HG03139 (cell line): ENCODE data around the gene TCF7L2.

Experiments used
- ATAC-seq: cut with Tn5 transposase; IDR thresholded peaks from one replicate; pipeline ENCODE4 v1.9.1; 2021; ENCODE audit not compliant: unreplicated experiment

TCF7L2 gene

DNA sequence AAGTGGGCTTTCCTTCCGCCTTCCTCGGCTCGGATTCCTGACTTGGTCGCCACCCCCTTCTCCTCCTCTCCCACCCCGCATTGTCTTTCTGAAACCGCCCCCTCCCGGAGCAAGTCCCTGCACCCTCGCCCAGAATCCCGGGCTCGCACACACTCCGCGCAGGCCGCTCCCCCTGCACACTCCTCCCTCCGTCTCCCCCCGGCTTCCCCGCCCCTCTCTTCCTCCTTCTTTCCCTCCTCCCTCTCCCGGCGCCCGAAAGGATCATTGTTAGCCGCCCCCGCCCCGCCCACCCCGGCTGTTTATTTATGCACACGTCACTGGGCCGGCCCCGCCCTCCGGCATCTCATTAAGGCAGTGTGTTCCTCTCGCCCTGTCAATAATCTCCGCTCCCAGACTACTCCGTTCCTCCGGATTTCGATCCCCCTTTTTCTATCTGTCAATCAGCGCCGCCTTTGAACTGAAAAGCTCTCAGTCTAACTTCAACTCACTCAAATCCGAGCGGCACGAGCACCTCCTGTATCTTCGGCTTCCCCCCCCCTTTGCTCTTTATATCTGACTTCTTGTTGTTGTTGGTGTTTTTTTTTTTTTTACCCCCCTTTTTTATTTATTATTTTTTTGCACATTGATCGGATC lies at the start of gene TCF7L2:
TCF7L2 (plus strand) TSS at position 373 of the 633 bp plus-strand sequence. CDS start 510 bp downstream, outside the sequence.
- no peak for ATAC-seq

DNA sequence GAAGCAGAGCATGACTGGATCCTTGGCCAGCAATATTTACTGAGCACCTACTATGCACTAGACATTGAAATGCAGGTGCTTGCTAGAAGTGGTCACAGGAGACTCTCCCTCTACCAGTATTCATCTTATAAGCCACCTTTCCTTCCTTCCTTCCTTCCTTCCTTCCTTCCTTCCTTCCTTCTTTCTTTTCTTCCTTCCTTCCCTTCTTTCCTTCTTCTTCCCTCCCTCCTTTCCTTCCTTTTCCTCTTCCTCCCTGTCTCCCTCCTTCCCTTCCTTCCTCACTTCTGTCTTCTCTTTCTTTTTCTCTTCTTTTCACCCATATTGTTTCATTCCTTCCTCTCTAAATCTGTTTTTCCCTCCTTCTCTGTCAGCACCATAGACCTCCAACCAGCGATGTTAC lies 47.3 kb upstream of the TCF7L2 start:
- no peak for ATAC-seq

DNA sequence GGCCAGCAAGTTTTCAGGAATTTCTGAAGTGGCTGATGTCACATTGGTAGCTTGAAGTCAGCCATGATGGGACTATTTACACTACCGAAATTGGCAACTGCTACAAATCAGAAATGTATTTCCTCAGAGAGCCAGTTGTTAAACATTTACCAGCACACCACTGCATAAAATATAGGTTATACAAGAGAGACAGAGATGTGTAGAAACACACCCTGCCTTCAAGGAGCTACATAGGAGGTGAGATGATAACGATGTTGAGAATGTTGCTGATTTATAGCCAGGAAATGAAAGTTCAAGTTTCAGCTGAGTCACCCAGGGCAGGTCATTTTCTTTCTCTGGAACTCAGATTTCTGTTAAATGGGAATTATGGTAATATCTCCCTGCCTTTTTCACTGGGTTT lies 46.0 kb upstream of the TCF7L2 start:
- ATAC-seq, result no peak

DNA sequence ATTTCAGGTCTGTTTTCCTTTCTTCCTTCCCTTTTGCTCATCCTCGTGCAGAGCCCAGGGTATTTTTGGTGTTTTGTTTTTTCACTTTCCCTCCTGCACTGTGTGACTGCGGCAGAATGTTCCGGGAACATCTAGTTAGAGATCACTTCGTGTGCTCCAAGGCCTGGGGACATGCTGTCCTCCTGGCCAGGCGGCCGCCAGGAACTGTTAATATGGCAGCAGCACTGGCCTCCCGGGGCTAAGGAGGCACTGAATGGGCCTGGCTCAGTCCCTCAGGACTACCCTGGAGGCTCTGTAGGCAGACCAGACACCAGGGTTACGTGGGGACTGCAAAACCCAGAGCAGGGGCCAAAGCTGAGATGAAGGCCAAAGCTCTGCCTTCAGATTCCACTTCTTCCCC lies 43.1 kb upstream of the TCF7L2 start:
- no peak for ATAC-seq

DNA sequence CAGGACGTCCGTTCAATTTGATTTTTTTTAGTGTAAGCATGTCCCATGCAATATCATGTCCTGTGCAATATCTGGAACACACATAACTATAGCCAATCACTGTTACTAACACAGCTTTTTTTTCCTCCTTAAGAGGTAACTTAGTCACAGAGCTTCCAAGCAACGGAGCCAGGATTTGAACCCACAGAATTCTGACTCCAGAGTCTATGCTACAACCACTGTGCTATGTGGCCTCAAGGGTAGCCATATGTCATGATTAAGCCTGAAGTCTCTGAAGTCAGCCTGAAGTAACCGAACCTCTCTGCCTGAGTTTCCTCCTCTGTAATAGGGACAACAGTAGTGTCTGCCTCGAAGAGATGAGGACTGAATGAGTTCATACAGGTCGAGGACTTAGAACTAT lies 42.2 kb upstream of the TCF7L2 start:
- ATAC-seq, result no peak

DNA sequence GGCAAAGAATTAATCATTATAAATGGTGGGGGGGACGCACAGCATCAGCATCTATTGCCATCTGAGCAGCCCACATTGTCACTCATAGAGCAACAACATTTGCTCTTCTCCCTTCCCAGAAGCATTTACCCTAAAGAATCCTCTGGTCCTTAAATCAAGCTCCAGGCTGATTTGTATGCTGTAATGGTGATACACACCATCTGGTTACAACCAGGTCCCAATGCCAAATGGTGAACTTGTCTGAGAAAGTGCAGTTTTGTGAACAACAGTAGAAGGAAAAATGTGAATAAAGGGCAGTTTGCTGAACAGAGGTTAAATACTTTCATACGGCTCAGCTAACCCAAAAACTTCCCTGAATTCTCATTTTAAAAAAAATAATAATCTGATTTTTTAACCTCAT lies 38.8 kb upstream of the TCF7L2 start:
- no peak for ATAC-seq

DNA sequence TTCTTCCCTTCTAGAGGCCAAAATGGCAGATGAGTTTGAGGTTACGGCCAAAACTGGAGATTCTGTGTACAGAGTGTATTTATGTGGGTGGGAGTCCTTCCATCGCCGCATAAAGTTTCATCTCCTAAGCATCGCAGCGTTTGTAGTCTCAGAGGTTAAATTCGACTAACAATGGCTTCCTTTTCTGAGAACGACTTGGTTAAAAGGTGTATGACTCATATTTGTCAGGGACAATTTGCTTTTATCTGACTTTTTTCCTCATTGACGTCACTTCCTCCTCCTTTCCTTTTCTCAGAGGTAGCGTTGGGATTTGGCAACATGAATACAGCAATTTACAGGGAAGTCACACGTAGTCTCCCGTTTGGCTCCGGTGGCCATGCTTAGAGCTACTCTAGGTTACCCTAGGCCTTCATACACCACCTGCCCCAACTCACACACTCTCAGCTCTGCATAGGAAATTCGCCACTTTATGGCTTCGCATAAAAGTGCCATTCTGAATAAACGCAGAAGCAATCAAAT lies 37.6 kb upstream of the TCF7L2 start:
- ATAC-seq, result no peak

DNA sequence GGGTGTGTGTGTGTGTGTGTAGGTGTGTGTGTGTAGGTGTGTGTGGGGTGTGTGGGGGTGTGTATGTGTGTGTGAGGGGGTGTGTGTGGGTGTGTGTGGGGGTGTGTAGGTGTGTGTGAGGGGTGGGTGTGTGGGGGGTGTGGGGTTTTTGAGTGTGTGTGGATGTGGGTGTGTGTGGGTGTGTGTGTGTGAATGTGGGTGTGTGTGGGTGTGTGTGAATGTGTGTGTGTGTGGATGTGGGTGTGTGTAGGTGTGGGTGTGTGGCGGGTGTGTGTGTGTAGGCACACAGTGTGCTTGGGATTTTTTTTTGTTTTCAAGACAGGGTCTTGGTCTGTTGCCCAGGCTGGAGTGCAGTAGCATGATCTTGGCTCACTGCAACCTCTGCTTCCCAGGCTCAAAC lies 36.8 kb upstream of the TCF7L2 start:
- no peak for ATAC-seq

DNA sequence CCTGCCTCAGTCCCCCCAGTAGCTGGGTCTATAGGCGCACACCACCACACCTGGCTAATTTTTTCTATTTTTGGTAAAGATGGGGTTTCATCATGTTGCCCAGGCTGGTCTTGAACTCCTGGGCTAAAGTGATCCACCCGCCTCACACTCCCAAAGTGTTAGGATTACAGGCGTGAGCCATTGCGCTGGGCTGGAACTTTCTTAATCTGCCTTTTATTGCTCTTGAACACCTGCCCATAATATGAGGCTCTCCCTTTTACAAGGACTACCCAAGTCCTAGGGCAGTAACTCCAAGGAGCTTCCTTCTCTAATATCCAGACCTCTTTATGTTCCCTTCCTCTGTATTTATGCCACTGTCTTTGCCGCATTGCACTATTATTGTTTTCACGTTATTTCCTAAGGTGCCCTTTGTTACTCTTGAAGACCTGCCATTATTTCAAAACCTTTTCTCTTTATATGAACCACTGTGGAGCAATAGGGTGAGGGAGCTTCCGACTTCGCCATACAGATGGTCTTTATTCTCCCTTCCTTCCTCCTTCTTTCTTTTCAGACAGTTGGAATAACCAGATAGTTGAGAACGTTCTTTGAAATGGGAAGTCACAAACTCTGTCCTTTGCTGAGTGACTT lies 36.3 kb upstream of the TCF7L2 start:
- ATAC-seq, result no peak

DNA sequence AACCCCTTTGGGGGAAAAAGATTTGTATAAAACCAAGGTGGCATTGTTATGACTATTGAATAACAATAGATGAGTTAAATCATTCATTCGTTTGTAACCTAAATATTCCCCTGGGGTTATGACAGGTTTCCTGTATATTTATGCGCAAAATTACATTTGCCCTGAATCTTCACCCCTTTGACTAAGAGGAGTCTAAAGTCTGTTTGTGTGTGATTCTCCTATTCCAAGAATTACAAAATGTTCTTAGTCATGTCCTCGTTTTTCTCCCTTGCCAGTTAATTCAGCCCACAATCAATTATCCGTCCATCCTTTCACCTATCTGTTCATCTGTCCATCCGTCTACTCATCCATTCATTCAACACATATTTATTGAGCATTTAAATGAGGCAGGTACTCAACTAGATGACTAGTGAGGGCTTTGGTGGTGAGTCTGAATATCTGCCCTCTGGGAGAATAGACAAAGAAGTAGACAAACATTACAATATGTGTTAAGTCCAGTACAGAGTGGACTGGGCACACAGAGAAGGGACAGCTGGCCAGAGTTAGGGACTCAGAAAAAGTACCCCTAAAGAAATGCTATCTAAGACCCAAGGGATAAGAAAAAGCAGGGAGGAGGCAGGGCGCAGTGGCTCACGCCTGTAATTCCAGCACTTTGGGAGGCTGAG lies 35.6 kb upstream of the TCF7L2 start:
- no peak for ATAC-seq

DNA sequence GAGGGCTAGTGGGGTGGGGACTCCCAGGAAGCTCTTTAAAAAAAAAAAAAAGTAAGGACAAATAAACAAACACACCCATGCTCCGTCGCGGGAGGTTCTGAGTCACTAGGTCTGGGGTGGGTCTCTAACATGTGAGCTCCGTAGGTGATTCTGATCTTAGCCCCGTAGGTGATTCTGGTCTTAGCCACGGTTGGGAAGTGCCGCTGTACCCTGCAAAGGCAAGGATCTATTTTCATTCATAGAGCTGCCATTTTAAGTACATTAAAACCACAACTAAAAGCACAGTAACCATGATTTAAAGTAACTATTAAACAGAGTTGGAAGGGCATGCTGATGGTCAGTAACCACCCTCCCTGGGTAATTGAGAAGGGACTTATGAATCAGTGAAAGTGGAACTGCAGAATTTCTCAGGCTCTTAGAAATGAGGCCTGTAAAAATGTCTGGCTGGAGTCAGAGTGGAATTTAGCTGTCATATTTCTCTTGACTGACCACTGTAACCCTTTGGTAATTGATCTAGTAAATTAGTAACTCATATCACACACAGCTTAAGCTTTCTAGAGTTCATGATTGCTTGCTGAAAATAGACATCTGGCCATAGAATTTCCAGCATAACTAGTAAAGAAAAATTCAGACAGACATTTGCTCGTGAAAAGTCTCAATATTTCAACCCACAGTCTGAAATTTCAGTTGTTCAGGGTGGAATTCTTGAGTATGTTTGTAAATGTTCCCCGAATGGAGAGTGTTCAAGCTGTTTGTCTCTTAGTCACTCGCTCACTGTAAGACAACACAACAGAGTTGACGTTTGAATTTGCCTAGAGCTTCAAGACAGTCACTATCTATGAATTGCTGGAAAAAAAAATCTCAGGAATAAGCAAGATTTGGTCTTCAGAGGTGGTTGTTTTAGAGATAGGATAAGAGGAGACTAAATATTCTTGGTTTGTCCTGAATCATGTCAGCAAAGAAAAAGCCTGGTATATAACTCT lies 34.2 kb upstream of the TCF7L2 start:
- no peak for ATAC-seq

DNA sequence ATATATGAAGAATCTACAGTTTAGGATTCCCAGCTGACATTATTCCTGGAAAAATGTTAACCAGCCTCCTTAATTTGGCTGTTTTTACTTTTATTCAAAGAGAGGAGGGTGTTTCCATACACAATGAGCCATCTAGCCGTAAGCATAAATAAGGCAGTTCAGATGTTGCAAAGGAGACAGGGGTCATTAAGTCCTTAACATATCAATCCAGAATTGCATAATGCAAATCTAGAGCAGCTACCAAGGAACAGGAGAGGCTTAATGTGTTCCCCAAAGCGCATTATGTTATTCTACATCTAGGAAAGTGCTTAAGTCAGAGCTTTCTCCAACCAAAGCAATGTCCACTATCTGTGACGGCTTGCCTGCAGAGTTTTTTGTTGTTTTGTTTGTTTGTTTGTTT lies 32.4 kb upstream of the TCF7L2 start:
- no peak for ATAC-seq

DNA sequence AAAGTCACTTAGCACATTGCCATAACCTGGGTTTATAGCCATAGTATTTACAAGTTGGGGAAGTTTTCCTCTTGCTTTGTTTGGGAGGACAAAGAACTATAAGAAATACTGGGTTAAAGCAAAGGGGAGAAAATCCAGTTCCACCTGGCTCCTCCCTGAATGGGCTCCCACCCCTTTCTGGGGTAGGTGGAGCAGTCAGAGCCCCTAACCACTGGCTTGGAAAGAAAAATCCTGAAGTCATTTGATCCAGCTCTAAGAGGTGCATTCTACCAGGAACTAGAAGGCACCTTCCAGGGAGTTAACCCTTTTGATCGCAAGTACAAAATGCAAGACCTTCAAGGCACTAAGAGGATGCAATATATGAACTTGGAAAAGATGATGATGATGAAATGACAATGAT lies 31.3 kb upstream of the TCF7L2 start:
- no peak for ATAC-seq

DNA sequence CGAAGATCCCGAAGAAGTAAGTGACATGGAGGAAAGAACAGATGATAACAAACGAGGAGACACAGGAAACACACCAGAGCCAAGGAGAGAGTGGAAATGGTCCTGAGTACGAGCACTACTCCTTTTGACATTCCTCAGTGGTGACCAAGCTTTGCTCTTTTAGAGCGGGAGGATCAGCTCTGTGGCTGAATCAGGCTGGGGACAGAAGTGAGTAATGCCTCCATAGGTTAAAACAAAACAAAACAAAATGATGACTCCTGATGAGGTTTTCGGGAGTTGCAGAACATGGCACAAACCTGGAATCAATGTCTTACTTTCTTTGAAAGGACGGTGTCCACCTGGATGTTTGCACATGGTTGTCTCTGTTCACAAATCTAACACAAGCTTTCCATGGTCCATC lies 30.3 kb upstream of the TCF7L2 start:
- no peak for ATAC-seq

DNA sequence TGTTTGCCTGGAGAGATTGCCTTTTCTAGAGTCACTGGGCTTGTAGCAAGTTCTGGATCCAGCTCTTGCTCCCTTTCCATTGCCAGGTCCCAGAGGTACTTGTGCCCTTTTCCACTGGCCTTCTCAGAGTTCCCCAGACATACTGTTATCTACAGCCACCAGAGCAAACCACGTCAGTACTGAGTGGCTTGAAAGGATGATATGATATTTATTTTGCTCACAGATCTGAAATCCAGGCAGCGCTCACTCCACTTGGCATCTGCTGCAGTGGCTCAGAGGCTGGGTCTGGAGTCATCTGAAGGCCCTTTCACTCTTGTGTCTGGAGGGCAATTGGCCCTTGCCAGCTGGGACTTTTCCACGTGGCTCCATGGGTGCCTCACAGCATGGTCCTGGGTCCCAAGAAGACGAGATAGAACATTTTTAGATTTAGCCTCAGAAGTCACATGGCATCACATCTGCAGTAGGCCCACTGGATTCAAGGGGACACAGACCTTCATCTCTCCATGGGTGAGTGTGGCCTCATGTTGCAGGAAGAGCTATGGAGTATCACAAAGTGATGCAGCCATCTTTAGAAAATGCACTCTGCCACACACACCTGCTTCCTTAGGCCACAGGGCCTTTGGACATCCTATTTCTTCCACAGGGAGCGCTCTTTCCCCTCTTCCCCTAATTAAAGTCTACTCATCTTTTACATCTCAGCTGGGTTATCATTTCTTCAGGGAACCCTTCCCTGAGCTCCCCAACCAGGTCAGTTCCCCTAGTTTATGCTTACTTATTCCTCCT lies 22.9 kb upstream of the TCF7L2 start:
- ATAC-seq, result no peak

DNA sequence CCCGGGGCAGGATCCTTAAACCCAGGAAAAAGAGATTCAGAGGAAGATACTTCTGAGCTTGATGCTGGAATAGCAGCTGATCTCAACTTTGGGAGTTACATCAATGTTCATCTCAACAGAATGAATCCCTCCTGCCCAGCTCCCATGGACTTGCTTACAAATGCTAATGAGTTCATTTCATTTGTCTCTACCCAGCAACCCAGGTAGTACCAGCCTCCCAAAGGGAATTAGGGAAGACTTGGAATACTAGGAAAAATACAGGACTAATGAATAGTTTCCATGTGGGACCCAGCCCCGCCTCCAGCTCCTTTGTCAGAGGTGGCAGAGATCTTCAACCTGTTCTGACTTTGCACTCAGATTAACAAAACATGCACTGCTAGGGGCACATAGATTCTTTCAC lies 22.1 kb upstream of the TCF7L2 start:
- no peak for ATAC-seq

DNA sequence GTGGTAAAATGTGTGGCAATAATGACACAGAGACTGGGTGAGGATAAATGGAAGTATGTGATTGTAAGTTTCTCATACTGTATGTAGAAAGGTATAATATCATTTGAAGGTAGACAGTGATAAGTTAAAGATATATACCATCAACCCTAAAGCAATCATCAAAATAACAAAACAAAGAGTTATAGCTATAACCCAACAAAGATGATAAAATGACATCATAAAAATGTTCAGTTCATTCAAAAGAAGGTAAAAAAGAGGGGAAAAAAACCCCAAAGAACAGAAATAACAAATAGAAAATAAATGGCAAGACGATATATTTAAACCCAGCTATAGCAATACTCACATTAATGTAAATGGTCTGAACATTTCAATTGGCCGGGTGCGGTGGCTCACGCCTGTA lies 17.4 kb upstream of the TCF7L2 start:
- no peak for ATAC-seq

DNA sequence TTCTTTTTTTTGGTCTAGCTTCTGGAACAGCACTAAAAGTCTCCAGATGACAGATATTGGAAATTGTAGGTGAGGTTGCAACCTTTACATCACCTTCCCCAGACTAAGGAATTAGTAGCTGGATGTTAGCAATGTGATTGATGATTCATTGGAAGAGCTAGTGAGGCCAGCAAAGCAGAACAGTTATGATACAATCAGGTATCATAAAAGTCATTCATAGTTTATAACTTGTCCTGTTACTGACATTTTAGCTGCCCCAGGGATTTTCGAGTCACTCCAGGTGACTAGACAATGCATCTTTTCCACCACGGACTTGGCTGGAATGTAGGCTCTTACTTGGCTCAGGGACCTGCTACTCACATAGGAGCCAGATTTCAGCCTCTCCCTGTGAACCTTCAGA lies 15.9 kb upstream of the TCF7L2 start:
- no peak for ATAC-seq

DNA sequence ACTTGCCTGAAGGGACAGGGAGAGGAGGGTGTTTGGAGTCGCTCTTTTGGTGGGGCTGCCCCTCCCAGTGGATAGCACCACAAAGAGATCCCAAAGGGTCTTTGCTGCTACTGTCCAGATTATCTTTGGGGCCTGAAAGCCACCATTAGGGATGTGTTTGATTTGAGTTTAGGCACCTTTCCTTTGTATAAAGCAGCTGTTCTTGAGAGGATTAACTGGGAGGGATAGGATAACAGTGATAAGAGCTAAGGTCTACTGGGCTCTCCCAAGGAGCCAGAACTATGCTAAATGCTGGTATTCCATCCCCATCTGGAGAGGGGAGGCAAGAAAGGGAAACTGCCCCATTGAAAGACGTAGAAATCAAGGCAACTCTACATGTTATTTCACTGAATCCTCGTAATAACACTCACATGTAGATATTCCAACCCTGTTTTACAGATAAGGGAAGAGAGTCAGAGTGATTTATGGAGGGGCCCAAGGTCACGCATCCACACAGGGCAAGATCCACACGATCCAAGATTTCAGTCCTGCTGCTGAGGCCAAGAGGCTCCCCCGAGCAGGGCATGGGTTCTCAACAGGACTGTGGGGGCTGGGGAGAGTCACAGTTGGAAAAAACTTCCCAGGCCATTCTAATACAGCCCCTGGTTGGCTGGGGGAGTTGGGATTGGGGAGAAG lies 11.1 kb upstream of the TCF7L2 start:
- no peak for ATAC-seq

DNA sequence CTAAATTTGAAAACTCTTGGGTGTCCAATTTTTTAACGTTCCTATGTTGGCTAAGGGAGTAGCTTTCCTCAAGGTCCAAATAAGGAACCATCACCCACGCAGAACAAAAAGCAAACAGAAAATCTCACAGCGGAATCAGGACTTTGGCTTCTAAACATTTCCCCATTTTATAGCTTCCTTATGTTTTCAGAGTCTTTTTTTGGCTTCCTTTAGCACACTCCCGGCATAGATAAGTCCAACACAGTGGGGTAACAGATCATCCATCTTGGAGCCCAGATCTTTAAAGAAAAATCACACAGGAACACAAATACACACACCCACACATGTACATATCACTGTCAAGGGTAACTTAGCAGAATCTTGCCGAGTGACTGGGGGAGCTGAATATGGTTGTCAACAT lies 4.2 kb upstream of the TCF7L2 start:
- ATAC-seq, result no peak
